ENCODE measurements around the gene TMEM59L. TPM values are rescaled to one million over a fixed set of nuclear protein-coding genes. Genes with fewer than 3 reads are reported as not detected.

Gene TMEM59L
- total RNA-seq, 2 experiments from 2014 or later: not detected

DNA sequence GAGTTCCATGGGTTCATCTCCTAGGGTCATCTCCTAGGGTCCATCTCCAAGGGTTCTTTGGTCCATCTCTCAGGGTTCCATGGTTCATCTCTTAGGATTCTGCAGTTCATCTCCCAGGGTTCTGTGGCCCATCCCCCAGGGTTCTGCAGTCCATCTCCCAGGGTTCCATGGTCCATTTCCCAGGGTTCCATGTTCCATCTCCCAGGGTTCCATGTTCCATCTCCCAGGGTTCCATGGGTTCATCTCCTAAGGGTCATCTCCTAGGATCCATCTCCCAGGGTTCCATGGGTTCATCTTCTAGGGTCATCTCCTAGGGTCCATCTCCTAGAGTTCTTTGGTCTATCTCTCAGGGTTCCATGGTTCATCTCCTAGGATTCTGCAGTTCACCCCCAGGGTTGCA lies 4.9 kb downstream of the TMEM59L start:
- TF ChIP-seq, protein P1, sequence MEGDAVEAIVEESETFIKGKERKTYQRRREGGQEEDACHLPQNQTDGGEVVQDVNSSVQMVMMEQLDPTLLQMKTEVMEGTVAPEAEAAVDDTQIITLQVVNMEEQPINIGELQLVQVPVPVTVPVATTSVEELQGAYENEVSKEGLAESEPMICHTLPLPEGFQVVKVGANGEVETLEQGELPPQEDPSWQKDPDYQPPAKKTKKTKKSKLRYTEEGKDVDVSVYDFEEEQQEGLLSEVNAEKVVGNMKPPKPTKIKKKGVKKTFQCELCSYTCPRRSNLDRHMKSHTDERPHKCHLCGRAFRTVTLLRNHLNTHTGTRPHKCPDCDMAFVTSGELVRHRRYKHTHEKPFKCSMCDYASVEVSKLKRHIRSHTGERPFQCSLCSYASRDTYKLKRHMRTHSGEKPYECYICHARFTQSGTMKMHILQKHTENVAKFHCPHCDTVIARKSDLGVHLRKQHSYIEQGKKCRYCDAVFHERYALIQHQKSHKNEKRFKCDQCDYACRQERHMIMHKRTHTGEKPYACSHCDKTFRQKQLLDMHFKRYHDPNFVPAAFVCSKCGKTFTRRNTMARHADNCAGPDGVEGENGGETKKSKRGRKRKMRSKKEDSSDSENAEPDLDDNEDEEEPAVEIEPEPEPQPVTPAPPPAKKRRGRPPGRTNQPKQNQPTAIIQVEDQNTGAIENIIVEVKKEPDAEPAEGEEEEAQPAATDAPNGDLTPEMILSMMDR (IDR thresholded peaks at IDR 0.05): no peak
- H3K4me1 Mint-ChIP-seq (ENCODE audit: low read depth): peaks cover 6% of the 10 kb centered on the region
- no peaks in the 10 kb centered on the region for H3K9me3 Mint-ChIP-seq

DNA sequence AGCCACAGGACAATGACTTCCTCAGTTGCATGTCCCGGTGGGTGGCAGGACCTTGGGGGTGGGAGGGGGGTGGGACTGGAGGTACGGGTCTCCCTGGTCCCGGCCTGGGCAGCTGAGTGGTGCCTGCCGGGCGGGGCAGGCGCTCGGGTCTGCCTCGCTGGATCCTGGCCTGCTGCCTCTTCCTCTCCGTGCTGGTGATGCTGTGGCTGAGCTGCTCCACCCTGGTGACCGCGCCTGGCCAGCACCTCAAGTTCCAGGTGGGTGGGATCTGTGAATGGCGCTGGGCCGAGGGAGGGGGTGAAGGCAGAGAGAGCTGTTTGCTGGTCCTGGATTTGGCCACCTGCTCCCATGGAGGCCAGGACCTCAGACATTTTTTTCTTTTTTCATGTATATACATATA lies 5.6 kb downstream of the TMEM59L start:
- Mint-ChIP-seq H3K36me3 (ENCODE audit: low read depth) (no peaks in the 10 kb centered on the region), H3K27me3 (peaks cover 29% of the 10 kb centered on the region), H3K4me1 (ENCODE audit: low read depth) (peaks cover 4% of the 10 kb centered on the region), H3K9me3 (no peaks in the 10 kb centered on the region), H3K27ac (no peak overlapping the region), H3K4me3 (no peak overlapping the region)
- DNase-seq (no peak), ATAC-seq (no peak)
- intact Hi-C loops (cut with micrococcal nuclease): no loop called here
- POLR2A ChIA-PET: no interaction called here
- TF ChIP-seq, protein P1 (IDR thresholded peaks at IDR 0.05): no peak
- CTCF ChIA-PET: no interaction called here

More for the DNA sequence above, 4.9 kb downstream of the TMEM59L start:
- CTCF ChIA-PET: no interaction called here
- POLR2A ChIA-PET: no interaction called here
- intact Hi-C loops (cut with micrococcal nuclease): no loop called here
- ATAC-seq (no peak), DNase-seq (no peak)
- H3K27ac Mint-ChIP-seq: no peak overlapping the region
- H3K4me3 Mint-ChIP-seq: no peak overlapping the region
- H3K27me3 Mint-ChIP-seq: peaks cover 31% of the 10 kb centered on the region
- no peaks in the 10 kb centered on the region for H3K36me3 Mint-ChIP-seq (ENCODE audit: low read depth)

DNA sequence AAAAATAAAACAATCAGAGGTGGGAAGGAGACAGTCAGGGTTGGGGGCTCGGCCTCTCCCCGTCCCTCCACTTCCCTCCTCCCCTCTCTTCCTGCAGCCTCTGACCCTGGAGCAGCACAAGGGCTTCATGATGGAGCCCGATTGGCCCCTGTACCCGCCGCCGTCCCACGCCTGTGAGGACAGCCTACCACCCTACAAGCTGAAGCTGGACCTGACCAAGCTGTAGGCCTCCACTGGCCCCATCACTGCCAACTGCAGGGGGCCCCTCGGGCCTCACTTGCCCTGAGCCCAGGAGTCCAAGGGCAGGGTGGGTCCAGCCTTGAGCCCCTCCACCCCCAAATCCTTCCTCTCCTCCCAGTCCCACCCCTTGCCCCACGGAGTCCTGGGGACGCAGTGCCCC lies 7.6 kb downstream of the TMEM59L start:
- ChIA-PET POLR2A (no interaction called here), CTCF (no interaction called here)
- DNase-seq (no peak), ATAC-seq (no peak)
- Mint-ChIP-seq H3K36me3 (ENCODE audit: low read depth) (no peaks in the 10 kb centered on the region), H3K27ac (no peak overlapping the region), H3K27me3 (peaks cover 12% of the 10 kb centered on the region), H3K4me3 (no peak overlapping the region), H3K4me1 (ENCODE audit: low read depth) (no peaks in the 10 kb centered on the region), H3K9me3 (no peaks in the 10 kb centered on the region)
- intact Hi-C loops (cut with micrococcal nuclease): no loop called here
- TF ChIP-seq, protein P1 (IDR thresholded peaks at IDR 0.05): no peak

DNA sequence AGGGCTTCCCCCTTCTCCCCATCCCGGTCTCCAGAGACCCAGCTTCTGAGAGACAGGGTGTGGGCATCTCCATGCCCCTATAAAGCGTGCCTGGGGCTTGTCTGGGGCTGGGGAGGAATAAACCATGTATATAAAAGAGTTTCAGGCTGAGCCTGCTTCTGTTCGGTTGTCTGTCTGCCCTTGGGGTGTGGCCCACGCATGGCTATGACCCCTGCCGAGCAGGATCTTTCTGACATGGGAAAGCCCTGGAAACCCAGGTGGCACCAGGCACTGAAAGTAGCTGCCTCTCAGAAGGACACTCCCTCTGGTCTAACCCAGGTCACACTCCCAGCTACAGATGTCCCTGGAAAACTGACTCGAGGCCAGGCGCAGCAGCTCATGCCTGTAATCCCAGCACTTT lies 8.2 kb downstream of the TMEM59L start:
- CTCF ChIA-PET: no interaction called here
- Mint-ChIP-seq H3K27me3 (peaks cover 10% of the 10 kb centered on the region), H3K36me3 (ENCODE audit: low read depth) (no peaks in the 10 kb centered on the region), H3K9me3 (no peaks in the 10 kb centered on the region), H3K4me3 (no peak overlapping the region), H3K27ac (no peak overlapping the region), H3K4me1 (ENCODE audit: low read depth) (no peaks in the 10 kb centered on the region)
- DNase-seq (no peak), ATAC-seq (no peak)
- TF ChIP-seq, protein P1 (IDR thresholded peaks at IDR 0.05): no peak
- POLR2A ChIA-PET: interaction anchor here (0.9 kb wide), 1 partner anchor 18 kb away, joined by 3 read pairs; no protein-coding TSS in a partner anchor
- intact Hi-C loops (cut with micrococcal nuclease): no loop called here

DNA sequence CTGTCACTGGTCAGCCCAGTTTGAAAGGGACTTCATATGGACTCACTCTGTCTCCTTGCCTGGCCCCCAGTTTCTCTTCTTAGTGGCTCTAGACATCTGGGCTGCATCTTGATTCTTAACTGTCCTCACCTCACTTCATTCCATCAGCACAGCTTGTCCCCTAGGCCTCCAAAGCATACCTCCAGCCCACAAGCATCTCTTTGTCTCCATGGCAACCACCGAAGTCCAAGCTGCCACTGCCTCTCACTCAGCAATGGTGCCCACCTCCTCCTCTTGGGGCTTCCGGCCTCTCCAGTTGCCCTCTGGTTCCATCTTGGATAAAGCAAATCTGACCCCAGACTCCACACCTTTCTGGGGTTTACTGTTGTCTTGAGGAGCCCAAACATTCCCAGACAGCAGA lies 14.2 kb downstream of the TMEM59L start:
- POLR2A ChIA-PET: no interaction called here
- no peak for DNase-seq
- no peaks in the 10 kb centered on the region for H3K4me1 Mint-ChIP-seq (ENCODE audit: low read depth)
- no peaks in the 10 kb centered on the region for H3K27me3 Mint-ChIP-seq
- CTCF ChIA-PET: interaction anchor here (1.3 kb wide), 1 partner anchor 36 kb away, joined by 3 read pairs; no protein-coding TSS in a partner anchor
- H3K36me3 Mint-ChIP-seq (ENCODE audit: low read depth): no peaks in the 10 kb centered on the region
- intact Hi-C loops (cut with micrococcal nuclease): no loop called here
- no peaks in the 10 kb centered on the region for H3K9me3 Mint-ChIP-seq
- H3K27ac Mint-ChIP-seq: no peak overlapping the region
- TF ChIP-seq, protein P1 (IDR thresholded peaks at IDR 0.05): no peak
- no peak for ATAC-seq
- no peak overlapping the region for H3K4me3 Mint-ChIP-seq

Measured in activated CD8-positive, alpha-beta T cell treated with anti-CD3 and anti-CD28 coated beads for 36 hours (primary cell).